Ascending aorta (tissue), 2 donors: ENCODE measurements around the gene CREB3. TPM values are rescaled to one million over a fixed set of nuclear protein-coding genes. Genes with fewer than 3 reads are reported as not detected.
A peak's percentile ranks its signal among the peaks of the same experiment; 100 is the strongest.

ENCODE experiments used
- DNase-seq, 2 donors: peaks; one replicate each; pipeline ENCODE4 v3.0.0-alpha.2; 2019; ENCODE audit warnings: low spot score in 2 of 2
- H3K27ac ChIP-seq, 2 donors: fragments of 200-600 bp; sonication (generic); one replicate each; pipeline ENCODE4 v1.5.1; 2016 to 2017; ENCODE audit warnings: mild to moderate bottlenecking in 1 of 2
- H3K27me3 ChIP-seq: fragments of 200-600 bp; sonication (generic); one replicate; pipeline ENCODE4 v1.5.1; 2017
- H3K36me3 ChIP-seq, 2 donors: fragments of 200-600 bp; sonication (generic); one replicate each; pipeline ENCODE4 v1.5.1; 2016
- H3K4me1 ChIP-seq, 2 donors: fragments of 200-600 bp; sonication (generic); one replicate each; pipeline ENCODE4 v1.5.1; 2016 to 2017; ENCODE audit warnings: mild to moderate bottlenecking in 1 of 2
- H3K4me3 ChIP-seq, 2 donors: fragments of 200-600 bp; sonication (generic); one replicate each; pipeline ENCODE4 v1.5.1; 2016 to 2017; ENCODE audit warnings: mild to moderate bottlenecking in 1 of 2
- H3K9me3 ChIP-seq, 2 donors: fragments of 200-600 bp; sonication (generic); one replicate each; pipeline ENCODE4 v1.5.1; 2016
- CTCF ChIP-seq, 3 experiments: fragments of 200-600 bp in 2 of 3; fragments of 450-650 bp in 1 of 3; sonication (generic) in 2 of 3; IDR thresholded peaks; one replicate each; pipeline ENCODE4 v1.5.1; 2016 to 2019; ENCODE audit warnings: antibody characterized with exemption in 3 of 3, mild to moderate bottlenecking in 1 of 3, moderate library complexity in 1 of 3
- intact Hi-C: fragments of 100-400 bp; cut with DNase I; formaldehyde crosslinking; loops from one replicate; pipeline ENCODE4 v1.15.1; 2023
- total RNA-seq: library from RNA; depleted of rRNA; stranded (reverse); fragments of >200 nt; gene quantifications from one replicate; pipeline ENCODE4 v1.1.0, GENCODE V29; 2016

Gene CREB3
- total RNA-seq, 1 donor from 2014 or later = 48.3 TPM

- intact Hi-C loops = loop anchor here (1.0 to 10.0 kb wide), 3 partner anchors 33 to 196 kb away; partner anchors contain the start of gene RUSC2
- peak; percentile 56 to 94 for DNase-seq
- H3K4me1 ChIP-seq = peaks cover 0 to 27% of the 10 kb centered on the region in 2 donors
Measured at GRCh38 chr9:35690614-35691333, 41.7 kb upstream of the CREB3 start.

GRCh38 chr9:35691334-35691650, 41.2 kb upstream of the CREB3 start:
- intact Hi-C loops = loop anchor here (10.0 kb wide), 1 partner anchor 196 kb away; the partner anchor contains the start of gene RUSC2
- no peak for DNase-seq
- no peaks in the 10 kb centered on the region for H3K9me3 ChIP-seq
- H3K4me1 ChIP-seq = peaks cover 3 to 31% of the 10 kb centered on the region in 2 donors
- H3K27me3 ChIP-seq = no peaks in the 10 kb centered on the region
- peak overlapping the region; percentile 83 to 93 for H3K4me3 ChIP-seq
- H3K36me3 ChIP-seq = peaks cover 26 to 37% of the 10 kb centered on the region in 2 donors
- peak overlapping the region; percentile 93 to 97 for H3K27ac ChIP-seq
- no peak for TF ChIP-seq CTCF (IDR thresholded peaks at IDR 0.05)

More at GRCh38 chr9:35690614-35691333, 41.7 kb upstream of the CREB3 start:
- peak overlapping the region; percentile 83 to 93 for H3K4me3 ChIP-seq
- no peak for TF ChIP-seq CTCF (IDR thresholded peaks at IDR 0.05)
- H3K27ac ChIP-seq = peak overlapping the region; percentile 93 to 97
- H3K27me3 ChIP-seq = no peaks in the 10 kb centered on the region
- H3K9me3 ChIP-seq = no peaks in the 10 kb centered on the region
- peaks cover 26 to 37% of the 10 kb centered on the region in 2 donors for H3K36me3 ChIP-seq

GRCh38 chr9:35691757-35692301, 40.6 kb upstream of the CREB3 start:
- H3K4me3 ChIP-seq = peak overlapping the region; percentile 83 to 93
- intact Hi-C loops = loop anchor here (10.0 kb wide), 1 partner anchor 197 kb away; the partner anchor contains the start of gene RUSC2
- DNase-seq = peak in 1 of 2 donors; percentile 85
- H3K9me3 ChIP-seq = no peaks in the 10 kb centered on the region
- H3K4me1 ChIP-seq = peaks cover 3 to 36% of the 10 kb centered on the region in 2 donors
- peak overlapping the region; percentile 93 to 97 for H3K27ac ChIP-seq
- peaks cover 22 to 38% of the 10 kb centered on the region in 2 donors for H3K36me3 ChIP-seq
- no peaks in the 10 kb centered on the region for H3K27me3 ChIP-seq
- no peak for TF ChIP-seq CTCF (IDR thresholded peaks at IDR 0.05)

GRCh38 chr9:35695943-35696401, 36.5 kb upstream of the CREB3 start:
- Histone ChIP-seq H3K4me1 (peaks cover 3 to 48% of the 10 kb centered on the region in 2 donors), H3K9me3 (no peaks in the 10 kb centered on the region), H3K27me3 (no peaks in the 10 kb centered on the region), H3K4me3 (no peak overlapping the region), H3K27ac (peak overlapping the region; percentile 93 to 97), H3K36me3 (peaks cover 46 to 52% of the 10 kb centered on the region in 2 donors)
- intact Hi-C loops = loop anchor here (5.0 to 10.0 kb wide), 2 partner anchors 134 to 201 kb away; partner anchors contain the start of gene RUSC2
- TF ChIP-seq CTCF (IDR thresholded peaks at IDR 0.05) = no peak
- no peak for DNase-seq

GRCh38 chr9:35696520-35697215, 35.8 kb upstream of the CREB3 start:
- peak; percentile 79 to 87 (median 87) for TF ChIP-seq CTCF (IDR thresholded peaks at IDR 0.05)
- Histone ChIP-seq H3K4me1 (peaks cover 3 to 48% of the 10 kb centered on the region in 2 donors), H3K36me3 (peaks cover 53 to 59% of the 10 kb centered on the region in 2 donors), H3K4me3 (no peak overlapping the region), H3K27me3 (no peaks in the 10 kb centered on the region), H3K27ac (peak overlapping the region; percentile 93 to 97), H3K9me3 (no peaks in the 10 kb centered on the region)
- intact Hi-C loops = loop anchor here (1.0 to 10.0 kb wide), 3 partner anchors 30 to 202 kb away; partner anchors contain the start of gene RUSC2
- peak in 1 of 2 donors; percentile 82 for DNase-seq
